HG03280 (cell line): Measurements from ENCODE around the gene TECTA.
"Not testable (repeated sequence)": the region's sequence is repeated elsewhere in the genome, so short reads cannot be mapped to it uniquely, and the experiment has no call there.

Experiments used
- ATAC-seq: cut with Tn5 transposase; IDR thresholded peaks from one replicate; pipeline ENCODE4 v1.9.1; 2021; ENCODE audit warnings: mild to moderate bottlenecking, moderate library complexity; ENCODE audit not compliant: unreplicated experiment

Gene TECTA

GRCh38 chr11:121161349-121161917, 60.4 kb downstream of the TECTA start:
- ATAC-seq, result no peak

GRCh38 chr11:121163658-121164308, 62.7 kb downstream of the TECTA start:
- ATAC-seq, result no peak

GRCh38 chr11:121177629-121178028, 76.6 kb downstream of the TECTA start:
- ATAC-seq, result not testable (repeated sequence)

DNA sequence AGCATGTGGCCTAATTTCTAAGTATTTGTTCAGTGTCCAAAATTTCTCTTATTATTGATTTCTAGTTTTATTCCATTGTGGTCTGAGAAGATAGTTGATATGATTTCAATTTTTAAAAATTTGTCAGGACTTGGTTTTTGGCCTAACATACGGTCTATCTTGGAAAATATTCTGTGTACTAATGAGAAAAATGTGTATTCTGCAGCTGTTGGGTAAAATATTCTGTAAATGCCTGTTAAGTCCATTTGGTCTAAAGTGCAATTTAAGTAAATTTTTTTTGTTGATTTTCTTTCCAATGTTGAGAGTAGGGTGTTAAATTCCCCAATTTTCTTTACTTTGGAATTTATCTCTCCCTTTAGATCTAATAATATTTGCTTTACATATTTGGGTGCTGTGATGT, 78.3 kb downstream of the TECTA start:
- no peak for ATAC-seq

GRCh38 chr11:121180183-121180582, 79.1 kb downstream of the TECTA start:
- ATAC-seq, result no peak

DNA sequence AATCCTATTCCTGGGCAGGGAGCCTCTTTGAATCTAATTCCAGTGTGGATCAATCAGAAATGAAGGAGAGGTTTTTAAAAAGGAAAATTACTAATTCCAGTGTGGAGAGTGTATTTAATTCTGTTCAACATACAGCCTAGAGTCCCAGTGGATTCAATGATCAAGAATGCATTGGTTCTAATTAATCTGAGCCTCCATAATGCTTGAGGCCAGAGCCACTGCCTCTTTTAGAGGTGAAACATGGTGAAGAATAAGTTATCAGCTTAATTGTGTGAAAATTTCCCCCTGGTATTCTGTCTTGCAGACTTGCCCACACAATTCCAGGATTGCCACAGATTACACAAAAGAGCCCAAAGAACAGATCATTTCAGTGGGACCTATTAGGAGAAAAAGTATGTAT, 87.7 kb downstream of the TECTA start:
- no peak for ATAC-seq

GRCh38 chr11:121191818-121192217, 90.8 kb downstream of the TECTA start:
- no peak for ATAC-seq

- ATAC-seq, result peak; percentile 71
Measured at GRCh38 chr11:121194731-121195596, 93.9 kb downstream of the TECTA start.

- ATAC-seq, result no peak
Measured at GRCh38 chr11:121198491-121198890, 97.4 kb downstream of the TECTA start.

- ATAC-seq, result no peak
Measured at GRCh38 chr11:121199516-121199915, 98.5 kb downstream of the TECTA start.

- ATAC-seq, result no peak
Measured at GRCh38 chr11:121206810-121207209, 105.8 kb downstream of the TECTA start.

DNA sequence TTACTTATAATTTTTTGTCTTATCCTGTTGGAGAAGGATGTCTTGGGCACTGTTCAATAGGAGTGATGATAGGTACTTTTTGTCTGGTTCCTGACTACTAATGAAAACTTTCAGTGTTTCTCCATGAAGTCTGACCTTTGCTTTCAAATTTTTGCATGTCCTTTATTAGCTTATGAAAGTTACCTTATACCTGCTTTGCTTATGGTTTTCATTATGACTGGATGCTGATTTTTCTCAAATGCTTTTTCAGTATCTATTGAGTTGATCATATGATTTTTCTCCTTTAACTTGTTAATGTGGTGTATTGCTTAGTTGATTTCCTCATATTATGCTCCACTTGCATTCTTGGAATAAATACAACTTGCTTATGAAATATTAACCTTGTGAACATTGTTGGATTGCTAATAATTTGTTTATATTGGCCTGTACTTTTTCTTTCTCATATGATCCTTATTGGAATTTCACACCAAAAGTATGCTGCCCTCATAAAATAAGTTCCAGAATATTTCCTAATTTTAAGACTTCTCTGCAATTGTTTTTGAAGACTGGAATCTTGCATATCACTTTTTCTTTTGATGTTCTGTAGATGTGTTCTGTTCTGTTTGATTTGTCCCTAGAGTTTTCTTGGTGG, 106.6 kb downstream of the TECTA start:
- ATAC-seq, result no peak

DNA sequence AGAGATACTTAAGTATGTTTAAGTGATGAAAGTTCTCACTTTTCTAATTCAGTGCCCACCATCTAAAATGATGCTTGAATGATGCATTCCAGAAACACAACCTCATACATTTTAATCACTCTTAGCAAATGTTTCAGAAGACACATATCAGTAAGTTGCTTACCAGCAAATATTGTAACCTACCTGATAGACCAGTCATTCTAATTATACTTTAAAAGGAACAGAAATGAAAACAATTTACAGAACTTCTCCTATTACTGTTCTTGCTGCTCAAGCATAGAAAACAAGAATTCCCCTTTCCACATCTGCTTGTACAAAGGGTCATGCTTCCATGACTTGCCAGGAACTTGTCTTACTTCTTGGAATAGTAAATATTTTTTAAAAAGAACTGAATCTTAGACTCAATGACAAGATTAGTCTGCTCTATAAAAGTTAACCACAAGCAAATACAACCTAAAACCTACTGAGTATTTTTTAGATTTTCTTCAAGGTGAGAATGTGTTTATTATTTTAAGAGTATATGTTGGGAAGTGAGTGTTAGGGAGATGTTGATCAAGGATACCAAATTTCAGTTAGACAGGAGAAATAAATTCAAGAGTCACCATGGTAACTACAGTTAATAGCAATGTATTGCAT, 109.5 kb downstream of the TECTA start:
- ATAC-seq, result no peak

DNA sequence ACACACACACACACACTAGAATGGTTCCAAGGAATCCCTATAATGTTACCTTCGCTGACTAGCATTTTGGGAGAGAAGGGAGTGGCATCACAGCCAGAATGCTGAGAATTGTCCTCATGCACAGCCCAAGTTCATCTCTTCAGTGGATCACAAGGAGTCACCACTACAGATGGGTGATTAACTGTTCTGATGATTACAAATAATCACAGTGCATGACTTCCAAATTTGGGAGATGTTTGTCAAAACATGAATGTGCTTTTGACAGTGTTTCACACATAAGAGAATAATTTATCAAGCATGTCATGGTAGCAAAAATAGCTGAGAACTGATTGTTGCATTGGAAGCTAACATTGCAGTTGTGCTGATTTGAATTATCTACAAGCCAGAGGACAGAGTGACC, 110.6 kb downstream of the TECTA start:
- ATAC-seq, result no peak

DNA sequence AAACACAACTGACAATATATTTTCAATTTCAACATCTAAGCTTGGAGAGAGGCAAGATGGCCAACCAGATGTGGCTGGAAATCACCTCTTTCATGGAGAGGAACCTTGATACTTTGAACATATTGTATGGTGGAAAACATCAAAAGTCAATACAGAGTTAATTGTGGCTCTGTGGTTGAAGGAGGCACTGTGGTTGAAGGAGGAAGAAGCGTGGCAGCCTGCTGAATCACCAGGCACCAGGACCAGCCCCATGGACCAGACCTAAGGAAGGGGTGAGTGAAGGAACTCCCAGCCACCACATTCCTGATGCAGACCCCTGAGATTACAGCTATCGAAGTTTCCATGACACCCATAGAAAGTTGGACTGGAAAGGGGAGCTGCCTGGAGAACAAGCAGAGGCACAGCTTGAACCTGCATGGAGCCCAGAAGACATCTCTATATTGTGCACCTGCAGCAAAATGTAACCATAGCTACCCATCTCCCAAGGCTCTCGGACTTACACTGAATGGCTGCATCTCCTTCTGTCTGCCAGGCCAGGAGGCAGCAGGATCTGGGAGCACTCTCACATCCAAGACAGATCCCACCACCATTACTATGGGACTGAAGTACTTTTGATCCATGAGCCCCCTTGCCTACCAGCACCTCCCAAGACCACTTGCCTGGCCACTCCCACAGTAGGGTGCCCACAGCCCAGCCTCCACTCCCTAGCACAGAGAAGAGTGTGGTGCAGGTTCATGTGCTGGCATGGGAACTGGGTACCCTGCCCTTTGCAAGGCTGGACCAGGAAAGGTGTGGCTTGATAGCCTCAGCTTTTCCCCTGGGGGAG, 111.7 kb downstream of the TECTA start:
- no peak for ATAC-seq

DNA sequence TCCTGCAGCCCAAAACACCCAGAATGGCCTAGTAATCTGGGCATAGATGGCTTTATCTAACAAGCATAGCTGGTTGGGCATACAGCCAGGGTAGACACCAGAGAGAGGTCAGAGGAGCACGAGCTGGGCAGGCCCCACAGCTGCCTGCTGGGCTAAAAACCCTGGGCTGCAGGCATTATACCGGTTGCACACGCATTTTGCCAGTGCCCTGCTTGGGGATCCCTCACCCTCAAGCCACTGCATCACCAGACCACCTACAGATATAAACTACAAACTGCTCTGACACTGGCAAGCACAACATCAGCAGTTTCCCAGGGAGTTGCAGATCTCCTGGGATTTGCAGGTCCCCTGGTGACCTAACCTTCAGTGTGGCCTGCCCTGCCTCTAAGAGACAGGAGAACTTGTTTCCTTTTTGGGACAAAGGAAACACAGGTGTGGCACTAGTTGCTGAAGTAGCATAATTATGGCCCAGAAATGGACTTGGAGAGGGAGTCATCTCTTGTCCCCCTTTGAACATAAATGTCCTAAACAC, 112.4 kb downstream of the TECTA start:
- ATAC-seq, result no peak

- no peak for ATAC-seq
Measured at GRCh38 chr11:121214861-121215260, 113.8 kb downstream of the TECTA start.

DNA sequence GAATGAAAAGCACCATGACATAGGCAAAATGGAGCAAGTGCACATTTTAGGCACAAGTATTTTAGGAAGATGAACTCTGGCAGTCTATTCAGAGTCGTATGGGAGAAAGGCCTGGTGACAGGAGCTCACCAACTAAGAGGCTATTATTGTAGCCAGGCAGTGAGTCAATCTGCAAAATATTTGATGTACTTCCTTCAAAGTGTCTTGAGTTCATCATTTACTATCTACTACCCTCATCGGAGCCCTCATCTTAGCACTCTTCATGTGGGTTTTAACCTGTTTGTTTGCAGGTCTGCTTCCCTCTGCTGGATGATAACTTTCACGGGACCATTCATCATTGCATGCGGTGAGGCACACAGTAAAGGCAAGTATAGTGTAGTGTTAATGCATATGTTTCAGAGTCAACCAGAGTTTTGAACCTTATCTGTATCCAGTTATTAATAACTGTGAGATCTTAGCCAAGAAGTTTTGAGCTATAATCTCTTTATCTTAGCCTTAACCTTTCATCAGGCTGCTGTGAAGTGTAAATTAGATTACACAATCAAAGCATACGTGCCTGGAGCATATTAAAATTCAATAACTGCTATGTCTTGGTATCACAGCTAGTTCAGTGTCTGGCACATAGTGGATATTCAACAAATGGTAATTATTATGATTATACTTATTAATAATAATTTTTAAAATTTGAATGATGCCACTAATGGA, 120.6 kb downstream of the TECTA start:
- ATAC-seq, result no peak

GRCh38 chr11:121223161-121223560, 122.1 kb downstream of the TECTA start:
- no peak for ATAC-seq
